Activated CD8-positive, alpha-beta memory T cell treated with anti-CD3 and anti-CD28 coated beads for 36 hours (primary cell): ENCODE data around the gene ZNF536. TPM values are rescaled to one million over a fixed set of nuclear protein-coding genes. Genes with fewer than 3 reads are reported as not detected.
"Not testable (repeated sequence)": the region's sequence is repeated elsewhere in the genome, so short reads cannot be mapped to it uniquely, and the experiment has no call there.

Source experiments
- CTCF ChIA-PET: fragments of 350-600 bp; sonication (Branson Sonifier 250); formaldehyde crosslinking; loops from one replicate; lab custom pipeline; 2021; ENCODE audit warnings: antibody characterized with exemption; lab: Charles Lee
- POLR2A ChIA-PET: fragments of 350-600 bp; sonication (Branson Sonifier 250); formaldehyde crosslinking; loops from one replicate; lab custom pipeline; 2021; ENCODE audit warnings: antibody characterized with exemption; lab: Charles Lee
- total RNA-seq, 2 experiments: library from RNA; stranded (reverse); gene quantifications; one replicate each; pipeline ENCODE4 v1.2.3, GENCODE V29; 2021

Gene ZNF536
- total RNA-seq, 2 experiments from 2014 or later: not detected

DNA sequence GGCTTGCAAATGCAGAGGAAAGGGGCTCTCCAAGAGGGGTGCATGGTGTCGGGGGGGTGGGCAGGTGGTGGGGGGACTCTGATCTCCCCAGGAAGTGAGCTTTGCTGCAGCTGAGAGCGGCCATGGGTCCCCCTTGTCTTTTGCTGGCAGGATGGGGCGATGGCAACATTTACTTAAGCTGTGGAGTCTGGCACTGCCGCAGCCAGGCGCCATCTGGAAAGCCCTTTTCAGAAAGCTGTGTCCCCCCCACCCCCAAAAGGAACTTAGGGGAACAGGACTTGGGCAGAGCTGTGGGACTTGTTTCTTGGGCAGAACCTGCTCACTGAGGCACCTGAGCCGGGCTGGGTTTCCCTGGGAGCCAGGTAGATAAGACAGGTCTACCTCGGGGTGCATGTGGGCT is 80.7 kb downstream of the ZNF536 start:
- POLR2A ChIA-PET: no interaction called here
- CTCF ChIA-PET: no interaction called here

DNA sequence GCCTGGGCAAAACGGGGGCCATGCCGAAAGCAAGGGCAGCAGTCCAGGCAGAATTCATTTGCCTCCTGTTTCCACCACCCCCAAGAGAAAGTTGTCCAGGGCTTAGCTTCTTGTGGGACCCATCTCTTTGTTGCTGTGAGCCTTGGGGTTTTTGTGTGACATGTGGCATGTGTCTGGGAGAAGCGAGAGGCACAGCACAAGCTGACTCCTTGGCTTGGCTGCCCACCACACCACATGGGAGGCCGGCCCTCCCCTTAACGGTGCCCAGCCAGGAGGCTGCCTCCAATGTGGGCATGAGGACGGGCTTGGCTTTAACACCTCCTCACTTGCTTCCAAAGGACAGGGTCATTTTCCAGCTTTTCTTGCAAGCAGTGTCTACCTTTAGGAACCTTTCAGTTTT is 81.6 kb downstream of the ZNF536 start:
- ChIA-PET CTCF (no interaction called here), POLR2A (no interaction called here)

DNA sequence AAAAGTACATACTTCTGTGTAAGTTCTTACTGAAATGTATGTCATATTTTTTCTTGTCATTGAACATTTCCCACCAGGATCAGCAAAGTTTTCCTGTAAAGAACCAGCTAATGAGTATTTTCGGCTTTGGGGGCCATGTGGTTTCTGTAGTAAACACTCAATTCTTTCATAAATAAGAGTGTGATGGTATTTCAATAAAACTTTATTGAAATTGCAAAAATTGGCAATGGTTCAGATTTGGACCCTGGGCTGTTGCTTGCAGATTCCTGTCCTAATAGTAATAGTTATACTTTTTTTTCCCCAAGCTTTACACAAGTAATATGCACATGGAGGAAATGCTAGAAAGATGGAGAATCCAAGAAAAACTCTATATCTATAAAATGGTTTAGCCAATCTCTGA is 83.7 kb downstream of the ZNF536 start:
- POLR2A ChIA-PET: no interaction called here

DNA sequence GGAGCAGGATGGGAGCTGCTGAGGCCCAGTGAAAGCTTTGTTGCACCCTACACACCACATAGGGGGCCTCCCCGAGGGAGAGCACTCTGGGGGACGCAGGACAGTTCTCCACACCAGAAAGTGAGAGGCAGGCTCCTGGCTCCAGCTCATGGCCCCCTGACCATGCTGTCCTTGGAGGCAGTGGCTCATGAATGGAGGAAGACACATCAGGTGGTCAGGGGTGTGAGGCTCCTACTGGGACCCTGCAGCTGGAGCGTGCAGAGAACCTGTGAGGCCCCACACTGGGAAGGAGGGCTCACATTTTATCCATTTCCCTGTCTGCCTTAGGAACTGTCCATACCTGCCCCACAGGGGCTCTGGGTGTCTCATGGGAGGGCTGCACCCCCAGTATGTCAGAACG is 85.3 kb downstream of the ZNF536 start:
- POLR2A ChIA-PET: no interaction called here
- CTCF ChIA-PET: no interaction called here

More for the DNA sequence above, 83.7 kb downstream of the ZNF536 start:
- CTCF ChIA-PET: no interaction called here

DNA sequence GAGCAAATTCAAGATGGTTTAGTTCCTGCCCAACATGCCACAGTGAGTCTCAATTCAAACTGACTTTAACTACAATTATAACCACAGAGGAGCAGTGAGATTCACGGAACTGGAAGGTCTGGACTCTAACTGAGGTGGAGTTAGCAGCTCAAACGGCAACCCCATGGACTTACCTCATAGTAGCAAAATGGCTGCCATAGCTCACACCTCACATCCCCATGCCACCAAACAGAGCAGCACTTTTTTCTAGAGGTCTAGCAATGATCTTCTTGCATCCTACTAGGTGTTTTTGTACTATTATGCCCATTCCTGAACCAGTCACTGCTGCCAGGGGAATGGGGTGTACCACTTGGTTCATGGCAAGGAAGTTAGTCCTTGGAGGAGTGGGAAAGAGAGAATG is 87.7 kb downstream of the ZNF536 start:
- POLR2A ChIA-PET: no interaction called here
- CTCF ChIA-PET: no interaction called here

DNA sequence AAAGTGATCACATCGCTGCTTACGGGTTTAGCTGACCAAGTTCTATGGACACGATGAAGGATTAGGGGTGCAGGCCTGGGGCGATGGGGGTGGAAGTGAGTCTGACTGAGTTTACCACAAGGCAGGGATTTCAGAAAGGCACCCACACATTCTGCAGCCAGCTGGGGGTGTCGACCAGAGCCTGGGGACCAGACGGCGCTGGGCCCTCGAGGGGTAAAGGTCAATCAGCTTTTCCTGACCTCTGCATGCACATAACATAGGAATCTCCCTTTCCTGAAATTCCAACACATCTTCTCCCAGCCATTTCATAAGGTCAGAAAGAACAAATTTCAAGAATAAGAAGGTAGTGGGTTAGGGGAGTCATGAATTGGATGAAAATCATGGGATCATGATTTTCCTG is 92.0 kb downstream of the ZNF536 start:
- POLR2A ChIA-PET: no interaction called here
- CTCF ChIA-PET: no interaction called here

DNA sequence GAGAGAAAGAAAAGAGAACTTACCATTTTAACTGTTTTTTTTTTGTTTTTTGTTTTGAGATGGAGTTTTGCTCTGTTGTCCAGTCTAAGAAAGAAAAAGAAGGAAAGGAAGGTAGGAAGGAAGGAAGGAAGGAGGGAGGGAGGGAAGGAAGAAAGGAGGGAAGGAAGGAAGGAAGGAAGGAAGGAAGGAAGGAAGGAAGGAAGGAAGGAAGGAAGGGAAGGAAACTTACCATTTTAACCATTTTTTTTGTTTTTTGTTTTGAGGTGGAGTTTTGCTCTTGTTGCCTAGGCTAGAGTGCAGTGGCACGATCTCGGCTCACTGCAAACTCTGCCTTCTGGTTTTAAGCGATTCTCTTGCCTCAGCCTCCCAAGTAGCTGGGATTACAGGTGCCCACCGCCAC is 94.4 kb downstream of the ZNF536 start:
- POLR2A ChIA-PET: not testable (repeated sequence)
- CTCF ChIA-PET: interaction anchor here (0.7 kb wide), 1 partner anchor 917 kb away, joined by 3 read pairs; no protein-coding TSS in a partner anchor

DNA sequence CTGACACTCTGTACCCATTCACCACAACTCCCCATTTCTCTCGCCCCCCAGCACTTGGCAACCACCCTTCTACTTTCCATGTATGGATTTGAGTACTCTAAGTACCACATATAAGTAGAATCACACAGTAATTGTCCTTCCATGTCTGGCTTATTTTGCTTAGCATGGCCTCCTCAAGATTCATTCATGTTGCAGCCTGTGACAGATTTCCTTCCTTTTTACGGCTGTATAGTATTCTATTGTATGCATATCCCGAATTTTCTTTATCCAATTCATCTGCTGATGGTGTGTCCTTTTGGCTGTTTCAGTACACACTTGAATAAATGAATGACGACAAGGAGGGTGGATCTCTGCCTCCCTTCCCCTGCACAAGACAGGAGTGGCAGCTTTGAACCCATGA is 95.1 kb downstream of the ZNF536 start:
- CTCF ChIA-PET: interaction anchor here (0.7 kb wide), 1 partner anchor 917 kb away, joined by 3 read pairs; no protein-coding TSS in a partner anchor
- POLR2A ChIA-PET: no interaction called here

DNA sequence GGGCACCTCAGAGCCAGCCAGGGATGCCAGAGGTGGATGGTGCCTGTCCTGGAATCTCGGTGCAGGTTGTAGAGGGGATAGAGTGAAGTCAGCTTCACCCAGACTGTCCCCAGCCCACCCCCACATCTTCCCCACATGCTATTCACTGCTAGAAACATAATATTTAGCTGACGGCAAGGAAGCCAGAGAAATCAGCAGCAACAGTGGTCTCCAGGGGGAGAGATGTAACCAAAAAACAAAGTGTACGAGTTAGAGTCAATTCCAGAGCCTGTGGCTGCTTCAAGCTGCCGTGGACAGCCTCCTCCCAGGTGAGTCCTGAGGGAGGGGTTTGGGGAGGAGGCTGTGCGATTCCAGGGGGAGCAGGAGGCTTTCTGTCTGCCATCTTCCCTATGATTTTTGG is 97.6 kb downstream of the ZNF536 start:
- ChIA-PET CTCF (no interaction called here), POLR2A (no interaction called here)

DNA sequence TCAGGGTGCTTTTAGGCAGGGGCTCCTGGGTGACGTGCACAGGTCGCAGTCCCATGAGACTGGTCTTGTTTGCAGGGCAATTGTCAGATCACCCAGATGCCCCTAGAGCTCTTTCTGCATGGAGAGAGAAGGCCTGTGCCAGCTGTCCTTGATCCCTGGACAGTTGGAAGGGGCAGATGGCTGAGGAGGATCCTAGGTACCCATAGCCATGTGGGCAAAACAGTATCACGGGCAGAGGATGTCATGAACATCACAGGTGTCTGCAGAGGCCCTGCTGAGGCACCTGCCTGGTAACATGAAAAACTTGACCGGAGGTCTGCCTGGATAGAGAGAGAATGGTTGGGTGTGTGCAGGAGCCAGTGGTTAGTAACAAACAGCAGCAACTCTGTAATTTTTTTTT is 99.3 kb downstream of the ZNF536 start:
- CTCF ChIA-PET: no interaction called here
- POLR2A ChIA-PET: no interaction called here

DNA sequence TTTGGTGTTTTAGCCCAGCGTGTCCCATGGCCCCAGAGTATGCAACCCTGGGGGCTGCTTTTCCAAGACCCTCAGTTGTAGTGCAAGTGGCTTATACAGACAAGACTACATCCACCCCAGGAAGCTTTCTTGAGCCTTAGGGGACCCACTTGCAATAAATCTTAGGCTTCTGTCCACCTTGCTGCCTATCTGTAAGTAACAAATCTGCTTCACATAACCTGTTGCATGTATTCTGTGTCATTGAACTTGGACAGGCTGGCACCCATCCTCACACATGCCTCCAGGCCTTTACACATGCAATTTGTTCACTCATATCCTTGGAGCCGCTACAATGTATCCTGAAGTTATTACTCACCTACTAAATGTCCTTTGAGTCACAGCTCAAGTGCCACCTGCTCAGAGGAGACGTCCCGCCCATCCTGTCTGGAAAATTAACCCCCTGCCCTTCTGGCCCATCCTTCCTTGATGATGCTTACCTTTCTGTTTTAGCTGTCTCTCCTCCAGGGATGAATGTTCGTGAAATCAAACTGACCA is 101.2 kb downstream of the ZNF536 start:
- ChIA-PET POLR2A (no interaction called here), CTCF (no interaction called here)

DNA sequence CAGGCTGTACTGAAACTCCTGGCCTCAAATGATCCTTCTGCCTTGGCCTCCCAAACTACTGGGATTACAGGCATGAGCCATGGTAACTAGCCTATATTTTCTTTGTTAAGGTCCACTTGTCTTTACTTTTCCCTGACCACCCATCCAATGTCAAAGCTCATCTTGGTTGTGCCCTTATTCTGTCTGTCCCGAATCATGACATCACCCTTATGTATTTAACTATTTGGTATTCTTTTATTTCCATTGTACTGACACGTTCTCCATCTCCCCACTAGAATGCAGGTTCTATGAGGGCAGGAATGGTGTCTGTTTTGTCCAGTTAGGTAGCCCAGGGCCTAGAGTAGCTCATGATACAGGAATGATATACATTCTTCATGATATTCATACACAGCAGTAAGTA is 104.8 kb downstream of the ZNF536 start:
- ChIA-PET CTCF (no interaction called here), POLR2A (no interaction called here)

DNA sequence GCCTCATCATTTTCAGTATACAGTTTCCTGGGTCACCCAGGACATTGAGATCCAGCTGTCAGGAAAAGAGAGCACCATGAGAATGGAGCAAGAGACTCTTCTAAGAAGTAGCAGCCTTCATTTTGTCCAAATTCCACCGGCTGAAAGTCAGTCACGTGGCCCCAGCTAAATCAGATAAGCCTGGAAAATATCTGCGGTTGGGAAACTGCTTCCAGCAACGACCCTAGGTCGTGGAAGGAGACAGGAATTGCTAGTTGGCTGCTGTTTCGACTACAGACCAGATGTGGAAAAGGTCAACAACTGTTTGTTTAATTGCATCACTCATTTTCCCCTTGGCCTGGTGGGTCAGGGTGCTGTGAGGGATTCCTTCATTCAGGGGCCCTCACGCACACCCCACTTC is 107.0 kb downstream of the ZNF536 start:
- ChIA-PET POLR2A (no interaction called here), CTCF (no interaction called here)

DNA sequence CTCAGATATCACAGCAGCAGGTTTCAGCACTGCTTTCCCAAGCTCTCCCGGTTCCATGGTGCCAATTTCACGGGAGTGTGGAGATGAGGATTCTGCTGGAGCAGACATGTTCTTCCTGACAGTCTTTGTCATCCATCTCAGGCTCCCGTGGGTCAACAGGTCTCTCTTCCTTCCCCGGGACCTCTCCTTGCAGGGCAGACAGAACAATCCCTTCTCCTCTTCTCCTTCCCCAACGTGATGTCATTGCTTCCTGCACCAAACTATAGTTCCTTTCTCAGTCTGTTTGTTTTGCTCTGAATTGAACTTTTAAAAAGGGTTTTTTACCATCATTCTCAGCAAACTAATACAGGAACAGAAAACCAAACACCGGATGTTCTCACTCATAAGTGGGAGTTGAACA is 107.9 kb downstream of the ZNF536 start:
- ChIA-PET POLR2A (no interaction called here), CTCF (no interaction called here)

DNA sequence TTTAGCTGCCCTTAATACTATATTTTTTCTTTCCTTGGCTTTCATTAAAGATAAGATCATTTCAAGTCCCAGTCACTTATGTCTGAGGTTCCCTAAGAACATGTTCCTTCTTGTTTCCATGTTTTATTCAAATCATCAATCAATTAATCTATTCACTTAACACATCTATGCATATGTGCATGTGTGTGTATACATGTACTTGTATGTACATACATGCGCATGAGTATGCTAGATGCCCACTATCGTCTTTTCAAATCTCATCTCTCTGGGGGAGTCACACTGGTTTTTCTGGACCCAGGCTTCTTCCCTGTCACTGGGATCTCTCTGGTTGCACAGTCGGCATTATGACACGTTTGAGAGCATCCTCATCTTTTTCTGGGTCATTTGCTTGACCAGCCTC is 108.9 kb downstream of the ZNF536 start:
- ChIA-PET POLR2A (no interaction called here), CTCF (no interaction called here)

DNA sequence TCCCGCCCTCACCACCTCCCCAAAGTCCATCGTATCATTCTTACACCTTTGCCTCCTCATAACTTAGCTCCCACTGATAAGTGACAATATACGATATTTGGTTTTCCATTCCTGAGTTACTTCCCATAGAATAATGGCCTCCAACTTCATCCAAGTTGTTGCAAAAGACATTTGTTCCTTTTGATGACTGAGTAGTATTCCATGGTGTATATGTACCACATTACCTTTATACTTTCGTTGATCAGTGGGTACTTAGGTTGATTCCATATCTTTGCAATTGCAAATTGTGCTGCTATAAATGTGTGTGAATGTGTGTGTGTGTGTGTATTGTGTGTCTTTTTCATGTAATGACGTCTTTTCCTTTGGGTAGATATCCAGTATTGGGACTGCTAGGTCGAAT is 109.6 kb downstream of the ZNF536 start:
- ChIA-PET POLR2A (no interaction called here), CTCF (no interaction called here)

DNA sequence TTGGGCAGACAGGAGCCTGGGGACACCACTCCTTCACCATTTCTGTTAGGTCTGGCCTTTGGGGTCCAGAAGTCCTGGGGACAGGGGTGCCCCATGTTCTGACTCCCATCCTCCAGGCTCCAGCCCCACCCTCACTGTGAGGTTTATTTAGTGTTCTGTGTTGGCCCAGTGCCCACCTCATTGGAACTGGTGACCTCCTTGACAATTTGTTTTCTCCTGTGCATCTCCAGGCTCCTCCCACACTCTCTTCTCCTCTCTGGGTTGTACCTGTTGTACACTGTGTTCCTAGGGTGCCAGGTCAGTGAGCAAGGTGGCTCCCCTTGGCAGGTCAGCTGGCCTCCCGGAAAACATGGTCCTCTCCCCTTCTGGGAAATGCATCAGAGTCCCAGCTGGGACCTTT is 110.8 kb downstream of the ZNF536 start:
- POLR2A ChIA-PET: no interaction called here
- CTCF ChIA-PET: no interaction called here

DNA sequence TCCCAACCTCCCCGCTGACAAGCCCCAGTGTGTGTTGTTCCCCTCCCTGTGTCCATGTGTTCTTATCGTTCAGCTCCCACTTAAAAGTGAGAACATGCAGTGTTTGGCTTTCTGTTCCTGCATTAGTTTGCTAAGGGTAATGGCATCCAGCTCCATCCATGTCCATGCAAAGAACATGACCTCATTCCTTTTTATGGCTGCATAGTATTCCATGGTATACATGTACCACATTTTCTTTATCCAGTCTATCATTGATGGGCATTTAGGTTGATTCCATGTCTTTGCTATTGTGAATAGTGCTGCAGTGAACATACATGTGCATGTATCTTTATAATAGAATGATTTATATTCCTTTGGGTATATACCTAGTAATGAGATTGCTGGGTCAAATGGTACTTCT is 114.1 kb downstream of the ZNF536 start:
- CTCF ChIA-PET, POLR2A ChIA-PET: not testable (repeated sequence)

DNA sequence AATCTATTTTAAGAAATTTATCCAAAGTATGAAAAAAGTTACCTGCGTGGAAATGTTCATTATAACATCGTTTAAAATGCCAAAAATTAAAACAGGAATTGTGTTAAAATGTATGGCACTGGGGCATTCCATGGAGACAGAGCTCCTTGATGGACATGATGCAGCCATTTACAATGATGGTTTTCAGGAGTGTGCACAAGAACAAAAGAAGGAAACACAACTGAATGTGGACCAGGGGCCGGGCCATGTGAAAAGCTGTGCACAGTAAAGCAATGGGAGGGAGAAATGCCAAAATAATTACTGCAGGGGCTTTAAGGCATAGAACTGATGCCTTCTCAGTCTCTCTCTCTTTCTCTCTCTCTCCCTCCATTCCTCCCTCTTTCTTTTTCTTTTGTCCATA is 115.0 kb downstream of the ZNF536 start:
- ChIA-PET CTCF (no interaction called here), POLR2A (no interaction called here)

DNA sequence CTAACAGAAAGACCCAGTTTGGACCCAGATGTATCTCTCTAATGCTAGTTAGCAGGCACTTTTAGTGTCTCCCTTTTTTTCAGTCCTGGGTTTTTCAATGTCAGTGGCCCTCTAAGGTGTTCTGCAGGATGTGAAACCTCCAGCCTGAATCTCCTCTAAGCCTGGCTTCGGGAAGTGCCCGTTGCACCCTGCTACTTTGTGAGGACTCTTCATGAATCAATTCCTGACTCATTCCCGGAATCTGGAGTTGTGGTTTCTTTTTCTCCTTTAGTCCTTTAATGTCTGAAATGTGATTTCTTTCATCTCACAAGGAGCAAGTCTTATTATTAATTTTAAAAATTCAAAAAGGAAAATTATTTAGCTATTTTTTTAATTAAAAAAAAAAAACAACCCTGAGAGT is 116.0 kb downstream of the ZNF536 start:
- CTCF ChIA-PET: no interaction called here
- POLR2A ChIA-PET: no interaction called here

DNA sequence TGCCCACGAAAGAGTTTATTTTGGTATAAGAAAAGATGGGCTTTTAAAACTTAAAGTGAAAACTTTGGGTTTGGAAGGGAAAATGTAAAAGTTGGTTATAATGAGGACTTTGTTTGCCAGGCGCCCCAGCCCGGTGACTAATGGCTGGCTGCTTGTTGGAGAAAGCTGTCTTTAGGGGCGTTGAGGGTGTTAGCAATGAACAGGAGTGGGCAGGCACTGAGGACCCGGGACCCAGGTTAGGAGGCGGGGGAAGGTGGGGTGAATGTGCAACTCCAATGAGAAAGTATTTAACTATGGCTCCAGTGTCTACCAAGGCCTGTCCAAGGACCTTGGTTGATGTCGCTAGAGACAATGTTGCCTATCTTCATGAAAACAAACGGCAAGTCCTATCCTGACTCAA is 118.6 kb downstream of the ZNF536 start:
- ChIA-PET CTCF (no interaction called here), POLR2A (no interaction called here)

DNA sequence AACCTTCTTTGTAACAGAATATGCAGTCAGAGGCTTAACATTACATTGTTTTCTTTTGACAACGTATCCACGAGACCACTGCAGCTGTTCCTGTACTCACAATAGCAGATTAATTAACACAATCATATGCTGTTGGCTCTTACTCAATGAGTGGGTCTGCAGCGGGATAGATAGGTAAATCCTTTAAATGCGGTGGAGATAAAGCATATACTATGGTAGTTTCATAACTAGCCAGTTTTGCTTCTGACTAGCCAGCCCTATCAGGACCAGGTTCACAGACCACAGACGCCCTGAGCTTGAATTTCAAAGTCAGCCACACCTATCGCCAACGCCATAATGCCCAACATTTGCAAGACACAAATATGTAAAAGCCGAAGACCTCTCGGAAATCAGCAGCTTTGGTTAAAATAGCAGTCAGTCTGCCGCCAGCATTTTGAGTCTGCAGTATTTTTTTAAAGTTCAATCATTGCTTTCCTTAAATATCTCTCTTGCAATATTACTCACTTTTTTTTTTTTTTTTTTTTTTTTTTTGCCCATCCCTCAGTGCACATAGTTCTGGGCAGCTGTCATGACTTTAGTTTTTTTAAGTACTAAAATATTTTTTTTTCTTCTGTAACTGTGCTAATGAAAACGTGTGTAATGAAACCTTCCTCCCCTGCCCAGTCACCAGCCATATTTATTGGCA is 120.5 kb downstream of the ZNF536 start:
- POLR2A ChIA-PET: no interaction called here
- CTCF ChIA-PET: no interaction called here
